HCT116 (cell line): ENCODE data around the gene SZRD1. TPM values are rescaled to one million over a fixed set of nuclear protein-coding genes. Genes with fewer than 3 reads are reported as not detected.

ENCODE experiments used
- ATAC-seq: fragments of 200-7000 bp; cut with Tn5 transposase; 2 replicates; pipeline ENCODE4 v1.9.1; 2020; ENCODE audit warnings: mild to moderate bottlenecking, moderate library complexity
- BruUV-seq: library from RNA; stranded (reverse); fragments of 400-500 nt; replicated peaks from 2 replicates; lab custom pipeline; 2021; lab: Mats Ljungman, UMichigan
- CTCF ChIA-PET: fragments of 300-600 bp; sonication (Branson Sonifier 250); formaldehyde crosslinking; loops from one replicate; lab custom pipeline; 2021; ENCODE audit warnings: antibody characterized with exemption; lab: Charles Lee
- POLR2A ChIA-PET: fragments of 300-600, 350-600 bp; sonication (Branson Sonifier 250); formaldehyde crosslinking; loops from one replicate; lab custom pipeline; 2021; ENCODE audit warnings: antibody characterized with exemption; lab: Charles Lee
- RAD21 ChIA-PET, 2 experiments: fragments of 300-600 bp; sonication (Branson Sonifier 250); formaldehyde crosslinking; loops; one replicate each; lab custom pipeline; 2023; ENCODE audit warnings: low total read pairs in 2 of 2; ENCODE audit not compliant: uncharacterized antibody in 2 of 2, unreplicated experiment in 2 of 2, low non-redundant PET in 1 of 2; lab: Charles Lee
- DNase-seq: peaks from one replicate; pipeline ENCODE4 v3.0.0-alpha.2; 2010; ENCODE audit warnings: low read depth, low spot score
- H2AFZ ChIP-seq: fragments of 200-600 bp; shearing (Covaris generic), sonication (generic); 2 replicates; pipeline ENCODE4 v1.6.1; 2017; ENCODE audit warnings: low read depth, mixed run types, mixed read lengths, antibody characterized with exemption, low read length; ENCODE audit not compliant: poor library complexity, severe bottlenecking
- H3K27ac ChIP-seq: 2 replicates; pipeline ENCODE4 v1.5.1; 2012; ENCODE audit warnings: low read depth, low read length
- H3K27me3 ChIP-seq: fragments of 200-600 bp; sonication (generic); 2 replicates; pipeline ENCODE4 v1.6.1; 2016; ENCODE audit warnings: mixed run types, low read length, mixed read lengths; ENCODE audit not compliant: insufficient read depth
- H3K36me3 ChIP-seq, 2 experiments: fragments of 200-500 bp in 1 of 2; fragments of 200-600 bp in 1 of 2; sonication (Bioruptor generic) in 1 of 2; sonication (generic) in 1 of 2; 2 replicates each; pipeline versions ENCODE4 v1.5.1 to v1.6.1; 2014 to 2016; ENCODE audit warnings: low read length in 2 of 2, inconsistent platforms in 1 of 2, mixed read lengths in 1 of 2, mixed run types in 1 of 2; ENCODE audit not compliant: insufficient read depth in 2 of 2, control insufficient read depth in 1 of 2
- H3K4me1 ChIP-seq, 2 experiments: fragments of 200-600 bp in 1 of 2; sonication (generic) in 1 of 2; 2 replicates each; pipeline versions ENCODE4 v1.5.1 to v1.6.1; 2012 to 2017; ENCODE audit warnings: low read length in 2 of 2, inconsistent platforms in 1 of 2, mild to moderate bottlenecking in 1 of 2, mixed read lengths in 1 of 2, mixed run types in 1 of 2, moderate library complexity in 1 of 2; ENCODE audit not compliant: insufficient read depth in 2 of 2, control insufficient read depth in 1 of 2
- H3K4me2 ChIP-seq: fragments of 200-600 bp; sonication (generic); 2 replicates; pipeline ENCODE4 v1.6.1; 2017; ENCODE audit warnings: mixed run types, low read length, mixed read lengths
- H3K4me3 ChIP-seq, 2 experiments: fragments of 200-600 bp in 1 of 2; sonication (generic) in 1 of 2; replicated peaks in 1 of 2; 2 replicates each; pipeline ENCODE4 v1.5.1; 2011 to 2016; ENCODE audit warnings: low read length in 2 of 2, control low read depth in 1 of 2, low read depth in 1 of 2, mild to moderate bottlenecking in 1 of 2, mixed read lengths in 1 of 2, mixed run types in 1 of 2
- H3K79me2 ChIP-seq: fragments of 200-600 bp; sonication (generic); 2 replicates; pipeline ENCODE4 v1.6.1; 2017; ENCODE audit warnings: mild to moderate bottlenecking, mixed run types, low read length, moderate library complexity, mixed read lengths; ENCODE audit not compliant: insufficient read depth
- H3K9ac ChIP-seq: fragments of 200-600 bp; sonication (generic); 2 replicates; pipeline ENCODE4 v1.6.1; 2016; ENCODE audit warnings: low read length, mixed read lengths
- H3K9me2 ChIP-seq: fragments of 200-600 bp; sonication (generic), shearing (Covaris generic); 2 replicates; pipeline ENCODE4 v1.6.1; 2017; ENCODE audit warnings: mixed run types, mild to moderate bottlenecking, moderate library complexity; ENCODE audit not compliant: insufficient read depth
- H3K9me3 ChIP-seq, 2 experiments: fragments of 200-500 bp in 1 of 2; fragments of 200-600 bp in 1 of 2; sonication (Bioruptor generic) in 1 of 2; sonication (generic) in 1 of 2; 2 replicates each; pipeline ENCODE4 v1.6.1; 2014 to 2017; ENCODE audit warnings: low read length in 2 of 2, mixed read lengths in 2 of 2, inconsistent platforms in 1 of 2, low read depth in 1 of 2, mild to moderate bottlenecking in 1 of 2, mixed run types in 1 of 2, moderate library complexity in 1 of 2; ENCODE audit not compliant: control insufficient read depth in 1 of 2, insufficient read depth in 1 of 2
- H4K20me1 ChIP-seq: fragments of 200-600 bp; sonication (generic), shearing (Covaris generic); 2 replicates; pipeline ENCODE4 v1.6.1; 2017; ENCODE audit warnings: mixed run types, mild to moderate bottlenecking, moderate library complexity; ENCODE audit not compliant: insufficient read depth
- CEBPB ChIP-seq: IDR thresholded peaks from 2 replicates; pipeline ENCODE4 v1.6.1; 2012; ENCODE audit warnings: low read depth
- CTCF ChIP-seq, 3 experiments: fragments of 200-600 bp in 1 of 3; sonication (generic) in 1 of 3; IDR thresholded peaks in 2 of 3; conservative IDR thresholded peaks in 1 of 3; 2 replicates each; pipeline ENCODE4 v1.5.1; 2012 to 2017; ENCODE audit warnings: low read depth in 2 of 3, low read length in 2 of 3, antibody characterized with exemption in 1 of 3, borderline replicate concordance in 1 of 3, control low read depth in 1 of 3, mild to moderate bottlenecking in 1 of 3, mixed read lengths in 1 of 3, mixed run types in 1 of 3, moderate library complexity in 1 of 3; ENCODE audit not compliant: insufficient read depth in 1 of 3
- EGR1 ChIP-seq: IDR thresholded peaks from 2 replicates; pipeline ENCODE4 v1.6.1; 2012; ENCODE audit warnings: low read depth
- ELF1 ChIP-seq: IDR thresholded peaks from 2 replicates; pipeline ENCODE4 v1.6.1; 2012; ENCODE audit warnings: low read depth, borderline replicate concordance
- EZH2phosphoT487 ChIP-seq: fragments of 200-600 bp; IDR thresholded peaks from 2 replicates; pipeline ENCODE4 v1.6.1; 2018; ENCODE audit warnings: antibody characterized with exemption, borderline replicate concordance
- FOSL1 ChIP-seq: IDR thresholded peaks from 2 replicates; pipeline ENCODE4 v1.6.1; 2012; ENCODE audit warnings: low read depth
- JUND ChIP-seq: IDR thresholded peaks from 2 replicates; pipeline ENCODE4 v1.6.1; 2012
- POLR2AphosphoS5 ChIP-seq: IDR thresholded peaks from 2 replicates; pipeline ENCODE4 v1.6.1; 2011; ENCODE audit warnings: mild to moderate bottlenecking, low read depth, low read length, moderate library complexity
- RAD21 ChIP-seq: IDR thresholded peaks from 2 replicates; pipeline ENCODE4 v1.6.1; 2012; ENCODE audit warnings: low read depth, mild to moderate bottlenecking
- SIN3A ChIP-seq: IDR thresholded peaks from 2 replicates; pipeline ENCODE4 v1.6.1; 2012; ENCODE audit warnings: low read depth
- SP1 ChIP-seq: IDR thresholded peaks from 2 replicates; pipeline ENCODE4 v1.6.1; 2012; ENCODE audit warnings: low read depth
- YY1 ChIP-seq: IDR thresholded peaks from 2 replicates; pipeline ENCODE4 v1.6.1; 2011; ENCODE audit warnings: low read length, low read depth, moderate library complexity, mild to moderate bottlenecking; ENCODE audit not compliant: insufficient replicate concordance; ENCODE audit errors: extremely low read depth
- ZBTB33 ChIP-seq: IDR thresholded peaks from 2 replicates; pipeline ENCODE4 v1.6.1; 2011; ENCODE audit warnings: mild to moderate bottlenecking, low read length, moderate library complexity; ENCODE audit not compliant: insufficient replicate concordance; ENCODE audit errors: extremely low read depth
- ZFX ChIP-seq: fragments of 450-650 bp; IDR thresholded peaks from 2 replicates; pipeline ENCODE4 v1.6.1; 2017
- ZNF274 ChIP-seq: fragments of 200-500 bp; sonication (Bioruptor generic); IDR thresholded peaks from 2 replicates; pipeline ENCODE4 v1.6.1; 2014; ENCODE audit warnings: mild to moderate bottlenecking, low read depth, low read length, inconsistent platforms
- intact Hi-C: fragments of 100-400 bp; cut with micrococcal nuclease; formaldehyde crosslinking; loops from 2 replicates; pipeline ENCODE4 v1.10.0; 2022
- total RNA-seq: library from RNA; stranded (reverse); gene quantifications from one replicate; pipeline ENCODE4 v1.2.1, GENCODE V29; 2021; ENCODE audit not compliant: unreplicated experiment
- TF ChIP-seq, protein P1 (sequence below): IDR thresholded peaks from 2 replicates; pipeline ENCODE4 v1.6.1; 2012
- TF ChIP-seq, protein P2 (sequence below): IDR thresholded peaks from 2 replicates; pipeline ENCODE4 v1.6.1; 2012; ENCODE audit warnings: low read depth

Gene SZRD1
- total RNA-seq, 1 experiment from 2014 or later = 141 TPM

- TF ChIP-seq ELF1 (no peak), EGR1 (no peak), SP1 (no peak), POLR2AphosphoS5 (no peak), ZNF274 (no peak)
Observed at GRCh38 chr1:16413191-16413590, 46.1 kb downstream of the SZRD1 start (continued).

DNA sequence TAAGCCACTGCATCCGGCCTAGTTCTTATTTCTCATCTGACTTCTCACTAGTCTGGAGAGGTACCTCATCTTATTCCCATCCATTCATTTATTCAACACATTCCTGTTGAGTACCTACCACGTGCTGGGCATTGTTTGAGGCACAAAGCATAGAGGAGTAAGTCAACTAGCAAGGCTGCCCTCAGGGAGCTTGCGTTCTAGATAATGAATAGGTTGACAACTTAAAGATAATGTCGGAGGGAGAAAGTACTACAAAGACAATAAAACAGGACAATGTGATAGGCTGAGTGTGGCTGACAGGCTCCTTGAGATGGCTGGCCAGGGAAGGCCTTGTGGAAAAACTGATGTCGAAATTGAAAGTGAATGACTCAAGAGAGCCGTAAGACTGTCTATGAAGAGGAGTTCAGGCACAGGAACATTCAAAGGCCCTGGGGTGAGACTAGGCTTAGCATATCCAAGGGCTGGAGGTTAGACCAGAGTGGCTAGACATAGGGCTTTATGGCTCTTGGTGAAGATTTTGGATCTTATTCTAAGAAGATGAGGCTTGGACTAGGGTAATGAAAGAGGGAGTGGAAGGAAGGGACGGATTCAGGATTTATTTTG lies 51.9 kb downstream of the SZRD1 start:
- H3K9ac ChIP-seq = no peak overlapping the region
- ChIA-PET CTCF (interaction anchor here (1.4 kb wide), 1 partner anchor 202 kb away, joined by 3 read pairs; no protein-coding TSS in a partner anchor), RAD21 (no interaction called here), POLR2A (no interaction called here)
- no peaks in the 10 kb centered on the region for H3K79me2 ChIP-seq
- H3K9me3 ChIP-seq = no peaks in the 10 kb centered on the region
- intact Hi-C loops = no loop called here
- no peak overlapping the region for H2AFZ ChIP-seq
- DNase-seq = no peak
- no peak overlapping the region for H3K27ac ChIP-seq
- no peaks in the 10 kb centered on the region for H3K27me3 ChIP-seq
- ATAC-seq = no peak
- BruUV-seq = no TSS peak
- H3K4me3 ChIP-seq = no peak overlapping the region
- H3K9me2 ChIP-seq = no peaks in the 10 kb centered on the region
- no peaks in the 10 kb centered on the region for H4K20me1 ChIP-seq
- peaks cover 0 to 16% of the 10 kb centered on the region in 2 experiments; a peak in 2 of 4 replicates for H3K4me1 ChIP-seq
- no peak overlapping the region for H3K4me2 ChIP-seq
- no peaks in the 10 kb centered on the region for H3K36me3 ChIP-seq
- no peak for TF ChIP-seq ZBTB33
- no peak for TF ChIP-seq FOSL1
- no peak for TF ChIP-seq ZNF274
- no peak for TF ChIP-seq EGR1
- no peak for TF ChIP-seq SIN3A
- no peak for TF ChIP-seq POLR2AphosphoS5
- no peak for TF ChIP-seq CTCF (IDR thresholded peaks at IDR 0.05 in 2 of 3, conservative IDR thresholded peaks at IDR 0.05 in 1 of 3; ENCODE audit: borderline replicate concordance in 1 of 3, insufficient read depth in 1 of 3, low read depth in 2 of 3, low read length in 2 of 3)
- no peak for TF ChIP-seq SP1
- TF ChIP-seq ZFX = no peak
- TF ChIP-seq YY1 = no peak
- no peak for TF ChIP-seq RAD21
- TF ChIP-seq, protein P1, sequence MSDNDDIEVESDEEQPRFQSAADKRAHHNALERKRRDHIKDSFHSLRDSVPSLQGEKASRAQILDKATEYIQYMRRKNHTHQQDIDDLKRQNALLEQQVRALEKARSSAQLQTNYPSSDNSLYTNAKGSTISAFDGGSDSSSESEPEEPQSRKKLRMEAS = no peak
- TF ChIP-seq JUND = no peak
- no peak for TF ChIP-seq CEBPB
- no peak for TF ChIP-seq EZH2phosphoT487
- TF ChIP-seq, protein P2, sequence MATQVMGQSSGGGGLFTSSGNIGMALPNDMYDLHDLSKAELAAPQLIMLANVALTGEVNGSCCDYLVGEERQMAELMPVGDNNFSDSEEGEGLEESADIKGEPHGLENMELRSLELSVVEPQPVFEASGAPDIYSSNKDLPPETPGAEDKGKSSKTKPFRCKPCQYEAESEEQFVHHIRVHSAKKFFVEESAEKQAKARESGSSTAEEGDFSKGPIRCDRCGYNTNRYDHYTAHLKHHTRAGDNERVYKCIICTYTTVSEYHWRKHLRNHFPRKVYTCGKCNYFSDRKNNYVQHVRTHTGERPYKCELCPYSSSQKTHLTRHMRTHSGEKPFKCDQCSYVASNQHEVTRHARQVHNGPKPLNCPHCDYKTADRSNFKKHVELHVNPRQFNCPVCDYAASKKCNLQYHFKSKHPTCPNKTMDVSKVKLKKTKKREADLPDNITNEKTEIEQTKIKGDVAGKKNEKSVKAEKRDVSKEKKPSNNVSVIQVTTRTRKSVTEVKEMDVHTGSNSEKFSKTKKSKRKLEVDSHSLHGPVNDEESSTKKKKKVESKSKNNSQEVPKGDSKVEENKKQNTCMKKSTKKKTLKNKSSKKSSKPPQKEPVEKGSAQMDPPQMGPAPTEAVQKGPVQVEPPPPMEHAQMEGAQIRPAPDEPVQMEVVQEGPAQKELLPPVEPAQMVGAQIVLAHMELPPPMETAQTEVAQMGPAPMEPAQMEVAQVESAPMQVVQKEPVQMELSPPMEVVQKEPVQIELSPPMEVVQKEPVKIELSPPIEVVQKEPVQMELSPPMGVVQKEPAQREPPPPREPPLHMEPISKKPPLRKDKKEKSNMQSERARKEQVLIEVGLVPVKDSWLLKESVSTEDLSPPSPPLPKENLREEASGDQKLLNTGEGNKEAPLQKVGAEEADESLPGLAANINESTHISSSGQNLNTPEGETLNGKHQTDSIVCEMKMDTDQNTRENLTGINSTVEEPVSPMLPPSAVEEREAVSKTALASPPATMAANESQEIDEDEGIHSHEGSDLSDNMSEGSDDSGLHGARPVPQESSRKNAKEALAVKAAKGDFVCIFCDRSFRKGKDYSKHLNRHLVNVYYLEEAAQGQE = no peak
